Common myeloid progenitor, CD34-positive (primary cell): ENCODE measurements around the gene ITPK1.

Source experiments
- CTCF ChIA-PET: fragments of 350-600 bp; sonication (Branson Sonifier 250); formaldehyde crosslinking; loops from one replicate; lab custom pipeline; 2021; ENCODE audit warnings: antibody characterized with exemption; lab: Charles Lee
- POLR2A ChIA-PET: fragments of 350-600 bp; sonication (Branson Sonifier 250); formaldehyde crosslinking; loops from one replicate; lab custom pipeline; 2021; ENCODE audit warnings: antibody characterized with exemption; lab: Charles Lee
- DNase-seq, 3 donors: peaks; one replicate each; pipeline versions ENCODE4 v3.0.0 to v3.0.0-alpha.2; 2013
- H3K27ac ChIP-seq, 2 experiments: 1 replicate in 1 of 2; 2 replicates in 1 of 2; pipeline ENCODE4 v1.7.0; 2013; ENCODE audit warnings: inconsistent platforms in 2 of 2, low read length in 2 of 2, mild to moderate bottlenecking in 2 of 2, low read depth in 1 of 2, moderate library complexity in 1 of 2; ENCODE audit not compliant: severe bottlenecking in 2 of 2, insufficient read depth in 1 of 2, poor library complexity in 1 of 2
- H3K27me3 ChIP-seq, 5 experiments: replicated peaks in 2 of 5; 1 replicate in 3 of 5; 2 replicates in 2 of 5; pipeline versions ENCODE4 v1.6.1 to v1.7.0; 2013; ENCODE audit warnings: low read length in 4 of 5, mild to moderate bottlenecking in 2 of 5, moderate library complexity in 2 of 5, inconsistent platforms in 1 of 5; ENCODE audit not compliant: insufficient read depth in 5 of 5, control insufficient read depth in 4 of 5
- H3K36me3 ChIP-seq, 4 experiments: 1 replicate in 2 of 4; 2 replicates in 2 of 4; pipeline versions ENCODE4 v1.6.1 to v1.7.0; 2013; ENCODE audit warnings: low read length in 3 of 4, control low read depth in 1 of 4, mild to moderate bottlenecking in 1 of 4; ENCODE audit not compliant: control insufficient read depth in 4 of 4, insufficient read depth in 4 of 4
- H3K4me1 ChIP-seq, 4 experiments: 1 replicate in 3 of 4; 2 replicates in 1 of 4; pipeline versions ENCODE4 v1.6.1 to v1.7.1; 2013; ENCODE audit warnings: low read length in 3 of 4, mild to moderate bottlenecking in 3 of 4, control low read depth in 1 of 4, inconsistent platforms in 1 of 4, moderate library complexity in 1 of 4; ENCODE audit not compliant: control insufficient read depth in 4 of 4, insufficient read depth in 4 of 4; ENCODE audit errors: control extremely low read depth in 1 of 4
- H3K4me3 ChIP-seq, 7 experiments: 1 replicate in 4 of 7; 2 replicates in 3 of 7; pipeline versions ENCODE4 v1.5.1 to v1.7.0; 2013; ENCODE audit warnings: mild to moderate bottlenecking in 7 of 7, low read length in 6 of 7, moderate library complexity in 6 of 7, inconsistent platforms in 2 of 7, low read depth in 2 of 7, control low read depth in 1 of 7; ENCODE audit not compliant: insufficient read depth in 4 of 7, control insufficient read depth in 1 of 7; ENCODE audit errors: extremely low read depth in 1 of 7
- H3K9me3 ChIP-seq, 5 experiments: 1 replicate in 4 of 5; 2 replicates in 1 of 5; pipeline versions ENCODE4 v1.6.1 to v1.7.1; 2013; ENCODE audit warnings: low read length in 4 of 5, mild to moderate bottlenecking in 2 of 5, inconsistent platforms in 1 of 5, low read depth in 1 of 5, moderate library complexity in 1 of 5; ENCODE audit not compliant: control insufficient read depth in 4 of 5, insufficient read depth in 2 of 5; ENCODE audit errors: control extremely low read depth in 1 of 5
- whole genome bisulfite sequencing: methylation state at CpG from one replicate; pipeline ENCODE4 v1.1.5; 2013; ENCODE audit not compliant: insufficient coverage; 5-methylcytosine and 5-hydroxymethylcytosine counted together

The ITPK1 gene

DNA sequence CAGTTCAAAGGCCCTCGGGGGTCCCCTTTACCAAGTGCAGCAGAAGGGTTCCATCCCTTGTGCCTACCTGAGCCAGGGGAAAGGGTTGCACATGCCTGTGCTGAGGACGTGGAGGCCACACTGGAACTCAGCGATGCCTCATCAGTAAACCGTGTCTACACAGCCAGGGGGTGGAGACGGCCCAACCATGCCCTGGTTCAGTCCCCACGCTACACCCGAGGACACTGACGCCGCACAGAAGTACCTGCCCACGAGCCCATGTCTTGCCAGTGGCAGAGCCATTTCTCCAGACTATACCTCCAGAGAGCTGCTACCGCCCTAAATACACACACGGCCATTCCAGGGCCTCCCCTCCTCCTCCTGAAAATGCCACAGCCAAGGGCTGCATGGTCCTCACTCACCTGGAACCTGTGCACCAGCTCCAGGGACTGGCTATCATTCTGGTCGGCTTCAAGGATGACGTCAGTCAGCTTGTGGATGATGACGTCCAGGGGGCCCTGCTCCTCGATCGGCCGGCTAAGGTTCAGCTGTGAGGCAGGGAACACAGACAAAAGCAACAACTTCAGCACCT is 99.4 kb downstream of the ITPK1 start:
- Histone ChIP-seq H3K36me3 (peaks cover 2 to 17% (median 10%) of the 10 kb centered on the region in 4 experiments), H3K4me1 (peaks cover 0 to 24% (median 11%) of the 10 kb centered on the region in 4 experiments), H3K27me3 (no peaks in the 10 kb centered on the region), H3K27ac (no peak overlapping the region), H3K4me3 (no peak overlapping the region), H3K9me3 (no peaks in the 10 kb centered on the region)
- 96% methylated on average over 18 of the region's 18 CpGs for WGBS
- ChIA-PET POLR2A (no interaction called here), CTCF (no interaction called here)
- DNase-seq = no peak

DNA sequence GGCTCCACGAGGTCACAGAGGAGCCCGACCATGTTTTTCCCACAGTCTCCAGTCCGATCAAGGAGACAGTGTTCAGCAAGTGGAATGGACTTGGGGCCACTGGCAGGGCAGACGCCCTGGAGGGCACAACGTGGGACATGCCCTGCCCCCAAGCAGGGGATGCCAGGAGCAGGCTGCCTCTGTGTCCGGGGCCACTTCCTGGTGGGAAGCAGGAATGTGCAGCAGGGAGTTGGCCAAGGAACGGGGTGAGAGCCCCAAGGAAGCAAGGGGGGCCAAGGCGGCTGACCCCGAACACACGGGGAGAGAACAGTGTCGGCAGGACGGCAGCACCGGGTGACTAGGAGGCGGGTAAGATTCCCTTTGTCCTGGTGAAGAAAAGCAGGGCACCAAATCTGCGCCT is 100.2 kb downstream of the ITPK1 start:
- H3K27me3 ChIP-seq = no peaks in the 10 kb centered on the region
- ChIA-PET POLR2A (no interaction called here), CTCF (interaction anchor here (1.0 to 1.3 kb wide), 2 partner anchors 8 to 18 kb away, joined by 3 to 6 read pairs; no protein-coding TSS in a partner anchor)
- H3K27ac ChIP-seq = no peak overlapping the region
- over 99% methylated on average over 13 of the region's 15 CpGs for whole genome bisulfite sequencing
- H3K4me1 ChIP-seq = peaks cover 0 to 29% (median 13%) of the 10 kb centered on the region in 4 experiments
- peaks cover 2 to 17% (median 10%) of the 10 kb centered on the region in 4 experiments for H3K36me3 ChIP-seq
- H3K9me3 ChIP-seq = no peaks in the 10 kb centered on the region
- H3K4me3 ChIP-seq = no peak overlapping the region
- DNase-seq = no peak

DNA sequence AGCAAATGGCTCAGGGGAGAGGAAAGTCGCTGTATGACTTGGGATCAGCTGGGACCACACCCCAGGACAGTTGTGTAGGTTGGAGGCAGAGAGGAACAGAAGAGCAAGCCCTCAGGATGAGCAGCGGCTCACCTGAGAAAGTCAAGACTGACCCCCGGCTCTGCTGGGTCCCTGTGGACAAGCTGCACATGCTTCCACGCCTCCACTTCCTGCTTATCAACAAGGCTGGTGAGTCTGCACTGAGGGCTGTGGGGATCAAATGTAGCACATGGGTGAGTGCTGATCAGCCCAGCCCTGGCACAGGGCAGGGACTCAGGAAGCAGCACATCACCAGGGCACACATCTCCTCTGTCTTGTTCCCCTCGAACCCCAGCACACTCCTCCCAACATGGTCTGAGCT is 100.7 kb downstream of the ITPK1 start:
- no peak for DNase-seq
- WGBS = 97% methylated on average over 5 of the region's 5 CpGs
- H3K27ac ChIP-seq = no peak overlapping the region
- ChIA-PET POLR2A (no interaction called here), CTCF (interaction anchor here (1.0 to 1.3 kb wide), 2 partner anchors 8 to 18 kb away, joined by 3 to 6 read pairs; no protein-coding TSS in a partner anchor)
- H3K27me3 ChIP-seq = no peaks in the 10 kb centered on the region
- H3K36me3 ChIP-seq = peaks cover 2 to 20% (median 10%) of the 10 kb centered on the region in 4 experiments
- H3K4me1 ChIP-seq = peaks cover 0 to 29% (median 13%) of the 10 kb centered on the region in 4 experiments
- H3K9me3 ChIP-seq = no peaks in the 10 kb centered on the region
- no peak overlapping the region for H3K4me3 ChIP-seq

DNA sequence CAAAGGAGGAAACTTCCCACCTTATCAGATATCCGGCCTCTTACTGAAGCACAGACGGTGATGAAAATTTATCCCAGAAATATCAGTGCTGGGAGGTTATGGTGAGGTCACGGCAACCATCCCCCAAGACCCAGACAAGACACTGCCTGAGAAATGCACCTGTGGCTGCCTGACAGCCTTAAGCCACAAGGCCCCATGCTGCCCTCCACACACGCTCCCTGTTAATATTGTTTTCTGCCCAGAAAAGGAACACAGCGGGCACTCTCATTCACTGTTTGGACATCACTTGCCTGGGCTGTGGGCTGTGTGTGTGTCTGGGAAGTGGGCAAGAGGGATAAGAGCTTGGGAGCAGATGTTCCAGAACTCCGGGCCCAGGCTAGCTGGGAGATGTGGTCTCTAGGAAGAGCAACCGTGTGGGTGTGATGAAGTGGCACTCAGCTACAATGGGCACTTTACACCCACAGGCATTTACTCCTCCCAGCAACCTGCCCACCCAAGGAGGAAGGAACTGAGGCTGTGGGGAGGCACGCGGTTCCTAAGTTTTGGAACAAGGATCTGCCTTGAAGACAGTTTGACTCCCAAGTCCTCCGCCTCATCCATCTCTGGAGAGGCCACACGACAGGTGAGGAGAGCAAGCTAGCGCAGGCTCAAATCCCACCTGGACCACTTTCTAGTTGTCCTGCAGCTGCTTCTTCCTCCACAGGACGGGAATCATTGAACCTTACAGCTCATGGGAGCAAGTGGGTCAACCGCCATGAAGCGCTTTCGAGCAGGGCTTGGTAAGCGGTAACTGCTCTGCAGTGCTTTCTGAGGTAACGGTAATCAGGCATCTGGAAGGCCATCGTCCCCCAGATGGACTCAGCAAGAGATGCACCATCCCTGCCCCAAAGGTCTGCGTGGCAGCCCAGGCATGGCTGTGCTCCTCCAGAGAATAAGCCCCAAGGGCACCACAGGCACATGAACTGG is 101.4 kb downstream of the ITPK1 start:
- DNase-seq = no peak
- no peak overlapping the region for H3K4me3 ChIP-seq
- no peaks in the 10 kb centered on the region for H3K27me3 ChIP-seq
- peaks cover 2 to 21% (median 10%) of the 10 kb centered on the region in 4 experiments for H3K36me3 ChIP-seq
- peaks cover 0 to 29% (median 13%) of the 10 kb centered on the region in 4 experiments for H3K4me1 ChIP-seq
- no peak overlapping the region for H3K27ac ChIP-seq
- ChIA-PET CTCF (interaction anchor here (1.0 to 1.3 kb wide), 2 partner anchors 9 to 19 kb away, joined by 3 to 6 read pairs; no protein-coding TSS in a partner anchor), POLR2A (no interaction called here)
- 92% methylated on average over 16 of the region's 20 CpGs for WGBS
- no peaks in the 10 kb centered on the region for H3K9me3 ChIP-seq

DNA sequence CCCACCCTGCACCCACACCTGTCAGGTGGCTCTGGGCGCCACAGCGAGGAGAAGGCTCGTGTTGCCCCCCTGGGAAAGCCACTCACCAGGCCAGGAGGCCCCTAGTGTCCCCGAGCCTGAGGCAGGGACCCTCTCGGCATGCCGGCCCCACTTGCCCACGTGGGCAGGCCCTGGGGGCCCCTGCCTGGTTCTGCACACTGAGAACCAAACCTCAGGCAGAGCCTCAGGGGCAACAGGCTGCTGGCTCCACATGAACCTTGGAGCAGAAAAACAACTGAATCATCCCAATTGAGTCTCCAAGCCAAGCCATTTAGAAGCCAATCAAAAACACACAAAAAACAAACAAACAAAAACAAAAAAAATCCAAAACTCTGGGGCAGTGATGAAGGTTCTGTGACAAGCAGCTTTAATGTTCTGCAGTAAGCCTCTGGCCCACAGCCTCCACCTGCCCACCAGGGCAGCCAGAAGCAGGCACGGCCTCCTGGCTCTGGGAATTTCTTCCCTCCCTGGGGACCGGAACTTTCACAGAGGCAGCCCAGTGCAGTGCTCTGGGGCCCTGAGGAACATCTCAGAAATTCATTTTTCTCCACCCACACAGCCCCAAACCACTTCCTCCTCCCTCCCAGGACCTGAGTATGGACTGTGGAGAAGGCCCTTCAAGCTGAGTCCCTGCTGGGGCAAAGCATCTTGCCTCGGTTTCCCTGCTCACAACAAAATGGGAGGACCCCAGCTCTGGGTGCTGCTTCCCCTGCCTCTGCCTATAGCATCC is 102.6 kb downstream of the ITPK1 start:
- Histone ChIP-seq H3K4me1 (peaks cover 0 to 29% (median 13%) of the 10 kb centered on the region in 4 experiments), H3K27me3 (no peaks in the 10 kb centered on the region), H3K4me3 (no peak overlapping the region), H3K9me3 (no peaks in the 10 kb centered on the region), H3K27ac (no peak overlapping the region), H3K36me3 (peaks cover 2 to 21% (median 10%) of the 10 kb centered on the region in 4 experiments)
- CTCF ChIA-PET = interaction anchor here (1.4 kb wide), 1 partner anchor 11 kb away, joined by 5 read pairs; no protein-coding TSS in a partner anchor
- 65% methylated on average over 9 of the region's 10 CpGs for WGBS
- POLR2A ChIA-PET = no interaction called here
- no peak for DNase-seq

DNA sequence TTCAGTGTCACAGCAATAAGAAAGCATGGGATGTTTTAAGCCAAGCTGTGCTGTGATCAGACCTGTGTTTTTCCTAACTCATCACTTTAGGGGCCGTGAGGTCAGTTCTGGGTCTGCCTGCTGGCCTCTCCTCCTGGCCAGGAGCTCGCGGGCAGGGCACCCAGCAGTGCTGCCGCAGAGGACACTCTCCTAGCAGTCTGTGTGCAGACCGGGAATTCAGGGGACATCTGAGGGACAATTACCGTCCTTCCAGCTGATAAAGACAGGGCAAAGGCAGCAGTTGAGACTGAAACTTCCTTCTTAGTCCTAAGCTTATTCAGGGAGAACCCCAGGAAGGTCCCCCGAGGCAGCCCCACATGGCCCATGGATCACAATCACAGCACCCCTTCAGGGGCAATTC is 103.2 kb downstream of the ITPK1 start:
- H3K27me3 ChIP-seq = no peaks in the 10 kb centered on the region
- no peaks in the 10 kb centered on the region for H3K9me3 ChIP-seq
- peaks cover 2 to 21% (median 10%) of the 10 kb centered on the region in 4 experiments for H3K36me3 ChIP-seq
- WGBS = 92% methylated on average over 7 of the region's 7 CpGs
- peaks cover 0 to 29% (median 13%) of the 10 kb centered on the region in 4 experiments for H3K4me1 ChIP-seq
- no peak overlapping the region for H3K4me3 ChIP-seq
- H3K27ac ChIP-seq = no peak overlapping the region
- no peak for DNase-seq
- ChIA-PET POLR2A (no interaction called here), CTCF (interaction anchor here (1.4 kb wide), 1 partner anchor 11 kb away, joined by 5 read pairs; no protein-coding TSS in a partner anchor)
